SK-N-SH treated with all-trans-retinoic acid at 6 μM for 48 hours (cell line): ENCODE measurements around the gene SLC38A3.

ENCODE experiments used
- ATAC-seq: fragments of 200-7000 bp; cut with Tn5 transposase; 3 replicates; pipeline ENCODE4 v1.9.1; 2020; ENCODE audit warnings: mild to moderate bottlenecking, moderate library complexity
- ARNTL ChIP-seq: fragments of 450-650 bp; formaldehyde crosslinking; IDR thresholded peaks from 2 replicates; pipeline ENCODE4 v1.5.0; 2020; ENCODE audit warnings: low read depth, mild to moderate bottlenecking, moderate library complexity, borderline replicate concordance
- BACH2 ChIP-seq: fragments of 250-450 bp; sonication (Bioruptor Pico); IDR thresholded peaks from 2 replicates; pipeline ENCODE4 v1.9.0; 2021; ENCODE audit warnings: mild to moderate bottlenecking, borderline replicate concordance
- CSDC2 ChIP-seq: fragments of 250-450 bp; sonication (Bioruptor Pico); IDR thresholded peaks from 2 replicates; pipeline ENCODE4 v1.5.0; 2020; ENCODE audit warnings: mild to moderate bottlenecking, moderate library complexity
- CSRNP3 ChIP-seq: fragments of 250-450 bp; sonication (Bioruptor Pico); IDR thresholded peaks from 2 replicates; pipeline ENCODE4 v1.5.1; 2021; ENCODE audit warnings: mild to moderate bottlenecking, moderate library complexity
- ESRRG ChIP-seq: fragments of 250-450 bp; sonication (Bioruptor Pico); IDR thresholded peaks from 2 replicates; pipeline ENCODE4 v1.6.1; 2021; ENCODE audit warnings: mild to moderate bottlenecking
- GLIS3 ChIP-seq: fragments of 250-450 bp; sonication (Bioruptor Pico); IDR thresholded peaks from 2 replicates; pipeline ENCODE4 v1.5.0; 2020; ENCODE audit warnings: mild to moderate bottlenecking, moderate library complexity
- OSR1 ChIP-seq: fragments of 250-450 bp; sonication (Bioruptor Pico); IDR thresholded peaks from 2 replicates; pipeline ENCODE4 v1.8.0; 2022; ENCODE audit warnings: moderate library complexity, mild to moderate bottlenecking, inconsistent platforms
- PPARA ChIP-seq: fragments of 250-450 bp; sonication (Bioruptor Pico); IDR thresholded peaks from 2 replicates; pipeline ENCODE4 v1.5.0; 2020; ENCODE audit warnings: mild to moderate bottlenecking, borderline replicate concordance
- RARB ChIP-seq: fragments of 250-450 bp; sonication (Bioruptor Pico); IDR thresholded peaks from 2 replicates; pipeline ENCODE4 v1.8.0; 2021; ENCODE audit warnings: mild to moderate bottlenecking, moderate library complexity
- SNAI2 ChIP-seq: fragments of 250-450 bp; sonication (Bioruptor Pico); IDR thresholded peaks from 2 replicates; pipeline ENCODE4 v1.5.0; 2020; ENCODE audit warnings: mild to moderate bottlenecking, moderate library complexity
- TCF4 ChIP-seq: fragments of 250-450 bp; sonication (Bioruptor Pico); IDR thresholded peaks from 2 replicates; pipeline ENCODE4 v1.8.0; 2021; ENCODE audit warnings: mild to moderate bottlenecking, moderate library complexity, borderline replicate concordance
- TOX ChIP-seq: fragments of 250-450 bp; sonication (Bioruptor Pico); IDR thresholded peaks from 2 replicates; pipeline ENCODE4 v1.8.0; 2021; ENCODE audit warnings: mild to moderate bottlenecking, moderate library complexity, borderline replicate concordance
- TSHZ2 ChIP-seq: fragments of 250-450 bp; sonication (Bioruptor Pico); IDR thresholded peaks from 2 replicates; pipeline ENCODE4 v1.5.0; 2020; ENCODE audit warnings: mild to moderate bottlenecking, moderate library complexity
- ZC3H10 ChIP-seq: fragments of 250-450 bp; sonication (Bioruptor Pico); IDR thresholded peaks from 2 replicates; pipeline ENCODE4 v1.5.1; 2021; ENCODE audit warnings: mild to moderate bottlenecking, moderate library complexity
- ZFP3 ChIP-seq: fragments of 250-450 bp; sonication (Bioruptor Pico); IDR thresholded peaks from 2 replicates; pipeline ENCODE4 v1.5.0; 2020; ENCODE audit warnings: mild to moderate bottlenecking, moderate library complexity
- ZNF565 ChIP-seq: fragments of 450-650 bp; formaldehyde crosslinking; conservative IDR thresholded peaks from 2 replicates; pipeline ENCODE4 v1.5.0; 2020; ENCODE audit warnings: low read depth, mild to moderate bottlenecking, moderate library complexity
- ZNF70 ChIP-seq: fragments of 450-650 bp; formaldehyde crosslinking; IDR thresholded peaks from 2 replicates; pipeline ENCODE4 v1.5.0; 2020; ENCODE audit warnings: mild to moderate bottlenecking, moderate library complexity
- ZNF8 ChIP-seq: fragments of 450-650 bp; formaldehyde crosslinking; IDR thresholded peaks from 2 replicates; pipeline ENCODE4 v1.5.0; 2020; ENCODE audit warnings: mild to moderate bottlenecking, moderate library complexity
- TF ChIP-seq, protein P1 (sequence below): fragments of 250-450 bp; sonication (Bioruptor Pico); IDR thresholded peaks from 2 replicates; pipeline ENCODE4 v1.5.1; 2020; ENCODE audit warnings: low read depth, mild to moderate bottlenecking, moderate library complexity
- TF ChIP-seq, protein P2 (sequence below): fragments of 250-450 bp; sonication (Bioruptor Pico); IDR thresholded peaks from 2 replicates; pipeline ENCODE4 v1.8.0; 2020; ENCODE audit warnings: mild to moderate bottlenecking, moderate library complexity, borderline replicate concordance
- TF ChIP-seq, protein P3 (sequence below): fragments of 250-450 bp; sonication (Bioruptor Pico); IDR thresholded peaks from 2 replicates; pipeline ENCODE4 v1.8.0; 2021; ENCODE audit warnings: low read depth, mild to moderate bottlenecking, moderate library complexity, borderline replicate concordance

SLC38A3 gene

GRCh38 chr3:50192124-50192523, 12.9 kb upstream of the SLC38A3 start:
- TF ChIP-seq ZNF70 (CRISPR knock-in tag), result no peak
- TF ChIP-seq, protein P1, sequence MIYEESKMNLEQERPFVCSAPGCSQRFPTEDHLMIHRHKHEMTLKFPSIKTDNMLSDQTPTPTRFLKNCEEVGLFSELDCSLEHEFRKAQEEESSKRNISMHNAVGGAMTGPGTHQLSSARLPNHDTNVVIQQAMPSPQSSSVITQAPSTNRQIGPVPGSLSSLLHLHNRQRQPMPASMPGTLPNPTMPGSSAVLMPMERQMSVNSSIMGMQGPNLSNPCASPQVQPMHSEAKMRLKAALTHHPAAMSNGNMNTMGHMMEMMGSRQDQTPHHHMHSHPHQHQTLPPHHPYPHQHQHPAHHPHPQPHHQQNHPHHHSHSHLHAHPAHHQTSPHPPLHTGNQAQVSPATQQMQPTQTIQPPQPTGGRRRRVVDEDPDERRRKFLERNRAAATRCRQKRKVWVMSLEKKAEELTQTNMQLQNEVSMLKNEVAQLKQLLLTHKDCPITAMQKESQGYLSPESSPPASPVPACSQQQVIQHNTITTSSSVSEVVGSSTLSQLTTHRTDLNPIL, result no peak
- TF ChIP-seq TOX (CRISPR knock-in tag), result no peak
- TF ChIP-seq TSHZ2 (CRISPR knock-in tag), result no peak
- TF ChIP-seq GLIS3 (CRISPR knock-in tag), result no peak
- TF ChIP-seq, protein P2, sequence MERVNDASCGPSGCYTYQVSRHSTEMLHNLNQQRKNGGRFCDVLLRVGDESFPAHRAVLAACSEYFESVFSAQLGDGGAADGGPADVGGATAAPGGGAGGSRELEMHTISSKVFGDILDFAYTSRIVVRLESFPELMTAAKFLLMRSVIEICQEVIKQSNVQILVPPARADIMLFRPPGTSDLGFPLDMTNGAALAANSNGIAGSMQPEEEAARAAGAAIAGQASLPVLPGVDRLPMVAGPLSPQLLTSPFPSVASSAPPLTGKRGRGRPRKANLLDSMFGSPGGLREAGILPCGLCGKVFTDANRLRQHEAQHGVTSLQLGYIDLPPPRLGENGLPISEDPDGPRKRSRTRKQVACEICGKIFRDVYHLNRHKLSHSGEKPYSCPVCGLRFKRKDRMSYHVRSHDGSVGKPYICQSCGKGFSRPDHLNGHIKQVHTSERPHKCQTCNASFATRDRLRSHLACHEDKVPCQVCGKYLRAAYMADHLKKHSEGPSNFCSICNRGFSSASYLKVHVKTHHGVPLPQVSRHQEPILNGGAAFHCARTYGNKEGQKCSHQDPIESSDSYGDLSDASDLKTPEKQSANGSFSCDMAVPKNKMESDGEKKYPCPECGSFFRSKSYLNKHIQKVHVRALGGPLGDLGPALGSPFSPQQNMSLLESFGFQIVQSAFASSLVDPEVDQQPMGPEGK (CRISPR knock-in tag), result no peak
- TF ChIP-seq CSRNP3, result no peak
- no peak for TF ChIP-seq ZNF8 (CRISPR knock-in tag)
- TF ChIP-seq CSDC2, result no peak
- TF ChIP-seq ESRRG (CRISPR knock-in tag), result no peak
- no peak for TF ChIP-seq ZC3H10 (CRISPR knock-in tag)
- no peak for TF ChIP-seq PPARA (CRISPR knock-in tag)
- TF ChIP-seq RARB (CRISPR knock-in tag), result no peak
- no peak for ATAC-seq

DNA sequence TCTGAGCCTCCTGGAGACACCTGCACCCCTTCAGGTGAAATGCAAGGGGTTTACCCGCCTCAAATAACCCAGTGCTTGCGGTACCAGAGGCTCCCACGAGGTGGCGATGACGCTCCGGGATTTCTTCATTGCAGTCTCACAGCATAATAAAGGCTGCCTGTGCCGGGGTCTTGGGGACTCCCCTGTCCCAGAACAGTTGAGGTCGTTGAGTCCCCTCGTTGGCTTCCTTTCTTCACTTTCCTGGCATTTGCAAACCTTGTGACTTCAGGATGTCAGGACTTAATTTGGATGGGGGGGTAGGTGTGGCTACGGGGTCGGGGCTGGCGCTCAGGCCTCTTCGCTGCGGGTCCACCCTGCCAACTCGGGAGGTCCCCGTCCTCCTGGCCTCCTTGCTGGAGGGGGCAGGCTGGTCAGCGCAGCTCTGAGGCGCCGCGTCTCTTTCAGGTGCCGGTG, 12.4 kb upstream of the SLC38A3 start:
- TF ChIP-seq CSDC2 (no peak), ZNF8 (CRISPR knock-in tag) (no peak), SNAI2 (CRISPR knock-in tag) (no peak), ZFP3 (CRISPR knock-in tag) (no peak), PPARA (CRISPR knock-in tag) (no peak), TOX (CRISPR knock-in tag) (no peak), ZNF70 (CRISPR knock-in tag) (no peak), BACH2 (no peak), OSR1 (CRISPR knock-in tag) (no peak), ZC3H10 (CRISPR knock-in tag) (no peak), GLIS3 (CRISPR knock-in tag) (no peak), ZNF565 (no peak), RARB (CRISPR knock-in tag) (no peak), TSHZ2 (CRISPR knock-in tag) (no peak), ARNTL (CRISPR knock-in tag) (no peak), TCF4 (no peak)
- TF ChIP-seq, protein P3, sequence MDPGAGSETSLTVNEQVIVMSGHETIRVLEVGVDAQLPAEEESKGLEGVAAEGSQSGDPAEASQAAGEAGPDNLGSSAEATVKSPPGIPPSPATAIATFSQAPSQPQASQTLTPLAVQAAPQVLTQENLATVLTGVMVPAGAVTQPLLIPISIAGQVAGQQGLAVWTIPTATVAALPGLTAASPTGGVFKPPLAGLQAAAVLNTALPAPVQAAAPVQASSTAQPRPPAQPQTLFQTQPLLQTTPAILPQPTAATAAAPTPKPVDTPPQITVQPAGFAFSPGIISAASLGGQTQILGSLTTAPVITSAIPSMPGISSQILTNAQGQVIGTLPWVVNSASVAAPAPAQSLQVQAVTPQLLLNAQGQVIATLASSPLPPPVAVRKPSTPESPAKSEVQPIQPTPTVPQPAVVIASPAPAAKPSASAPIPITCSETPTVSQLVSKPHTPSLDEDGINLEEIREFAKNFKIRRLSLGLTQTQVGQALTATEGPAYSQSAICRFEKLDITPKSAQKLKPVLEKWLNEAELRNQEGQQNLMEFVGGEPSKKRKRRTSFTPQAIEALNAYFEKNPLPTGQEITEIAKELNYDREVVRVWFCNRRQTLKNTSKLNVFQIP (CRISPR knock-in tag), result no peak
- TF ChIP-seq, protein P2 (CRISPR knock-in tag), result no peak
- TF ChIP-seq, all 23 proteins: peak for 0
- ATAC-seq, result peak; percentile 53
